GM12874 (cell line): ENCODE data around the gene NFATC3.

Experiments
- TF ChIP-seq, protein P1 (sequence below): IDR thresholded peaks from 2 replicates; pipeline ENCODE4 v1.5.1; 2011; ENCODE audit warnings: low read depth, mild to moderate bottlenecking, control low read depth, low read length, moderate library complexity; ENCODE audit not compliant: insufficient read depth

Gene NFATC3

DNA sequence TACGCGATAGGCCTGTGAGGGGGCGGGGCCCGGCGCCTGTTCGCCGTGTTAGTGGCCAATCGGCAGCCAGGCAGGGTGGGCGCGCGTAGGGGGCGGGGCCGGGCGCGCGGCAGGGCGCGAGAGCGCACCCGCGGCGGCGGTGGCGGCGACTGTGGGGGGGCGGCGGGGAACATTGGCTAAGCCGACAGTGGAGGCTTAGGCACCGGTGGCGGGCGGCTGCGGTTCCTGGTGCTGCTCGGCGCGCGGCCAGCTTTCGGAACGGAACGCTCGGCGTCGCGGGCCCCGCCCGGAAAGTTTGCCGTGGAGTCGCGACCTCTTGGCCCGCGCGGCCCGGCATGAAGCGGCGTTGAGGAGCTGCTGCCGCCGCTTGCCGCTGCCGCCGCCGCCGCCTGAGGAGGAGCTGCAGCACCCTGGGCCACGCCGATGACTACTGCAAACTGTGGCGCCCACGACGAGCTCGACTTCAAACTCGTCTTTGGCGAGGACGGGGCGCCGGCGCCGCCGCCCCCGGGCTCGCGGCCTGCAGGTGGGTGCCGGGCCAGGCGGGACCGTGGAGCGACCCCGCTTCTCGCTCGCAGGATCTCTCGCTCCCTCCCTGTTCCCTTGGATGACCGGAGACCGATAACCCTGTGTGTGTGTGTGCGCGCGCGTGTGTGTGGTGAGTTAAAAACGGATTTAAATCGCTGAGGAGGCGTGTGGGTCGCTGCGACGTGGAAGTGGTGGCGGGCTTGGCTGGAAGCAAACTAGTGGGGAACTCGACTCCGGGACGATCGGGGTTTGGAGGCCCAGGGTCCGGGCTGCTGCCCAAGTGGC is at the start of gene NFATC3:
Gene NFATC3, plus strand, starts transcription at position 112 of the 813 bp plus-strand sequence. Its CDS starts 312 bp downstream, at position 424.
- TF ChIP-seq, protein P1, sequence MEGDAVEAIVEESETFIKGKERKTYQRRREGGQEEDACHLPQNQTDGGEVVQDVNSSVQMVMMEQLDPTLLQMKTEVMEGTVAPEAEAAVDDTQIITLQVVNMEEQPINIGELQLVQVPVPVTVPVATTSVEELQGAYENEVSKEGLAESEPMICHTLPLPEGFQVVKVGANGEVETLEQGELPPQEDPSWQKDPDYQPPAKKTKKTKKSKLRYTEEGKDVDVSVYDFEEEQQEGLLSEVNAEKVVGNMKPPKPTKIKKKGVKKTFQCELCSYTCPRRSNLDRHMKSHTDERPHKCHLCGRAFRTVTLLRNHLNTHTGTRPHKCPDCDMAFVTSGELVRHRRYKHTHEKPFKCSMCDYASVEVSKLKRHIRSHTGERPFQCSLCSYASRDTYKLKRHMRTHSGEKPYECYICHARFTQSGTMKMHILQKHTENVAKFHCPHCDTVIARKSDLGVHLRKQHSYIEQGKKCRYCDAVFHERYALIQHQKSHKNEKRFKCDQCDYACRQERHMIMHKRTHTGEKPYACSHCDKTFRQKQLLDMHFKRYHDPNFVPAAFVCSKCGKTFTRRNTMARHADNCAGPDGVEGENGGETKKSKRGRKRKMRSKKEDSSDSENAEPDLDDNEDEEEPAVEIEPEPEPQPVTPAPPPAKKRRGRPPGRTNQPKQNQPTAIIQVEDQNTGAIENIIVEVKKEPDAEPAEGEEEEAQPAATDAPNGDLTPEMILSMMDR, result no peak

DNA sequence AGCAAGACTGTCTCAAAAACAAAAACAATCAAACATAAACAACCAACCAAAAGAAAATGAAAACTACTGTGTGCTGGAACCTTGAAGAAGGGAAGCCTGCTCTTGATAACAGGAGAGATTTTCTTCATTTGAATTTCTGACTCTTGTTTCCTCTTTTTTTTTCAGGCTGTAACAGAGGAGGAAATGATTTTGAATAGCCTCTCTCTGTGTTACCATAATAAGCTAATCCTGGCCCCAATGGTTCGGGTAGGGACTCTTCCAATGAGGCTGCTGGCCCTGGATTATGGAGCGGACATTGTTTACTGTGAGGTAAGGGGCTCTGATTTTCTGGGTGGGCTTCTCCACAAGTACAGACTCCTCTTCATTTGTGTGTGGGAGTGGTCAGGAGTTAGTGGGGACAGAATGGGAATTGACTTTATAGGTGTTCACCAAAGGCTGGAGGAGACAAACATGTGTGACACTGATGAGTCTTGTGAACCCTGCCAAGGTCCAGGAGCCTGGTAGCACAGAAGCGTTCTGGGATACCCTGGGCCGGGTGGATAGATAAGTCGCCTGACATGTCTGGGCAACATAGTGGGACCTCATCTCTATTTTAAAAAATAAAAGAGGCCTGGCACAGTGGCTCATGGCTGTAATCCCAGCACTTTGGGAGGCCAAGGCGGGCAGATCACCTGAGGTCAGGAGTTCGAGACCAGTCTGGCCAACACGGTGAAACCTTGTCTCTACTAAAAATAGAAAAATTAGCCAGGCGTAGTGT is 47.2 kb upstream of the NFATC3 start:
- TF ChIP-seq, protein P1, result no peak

DNA sequence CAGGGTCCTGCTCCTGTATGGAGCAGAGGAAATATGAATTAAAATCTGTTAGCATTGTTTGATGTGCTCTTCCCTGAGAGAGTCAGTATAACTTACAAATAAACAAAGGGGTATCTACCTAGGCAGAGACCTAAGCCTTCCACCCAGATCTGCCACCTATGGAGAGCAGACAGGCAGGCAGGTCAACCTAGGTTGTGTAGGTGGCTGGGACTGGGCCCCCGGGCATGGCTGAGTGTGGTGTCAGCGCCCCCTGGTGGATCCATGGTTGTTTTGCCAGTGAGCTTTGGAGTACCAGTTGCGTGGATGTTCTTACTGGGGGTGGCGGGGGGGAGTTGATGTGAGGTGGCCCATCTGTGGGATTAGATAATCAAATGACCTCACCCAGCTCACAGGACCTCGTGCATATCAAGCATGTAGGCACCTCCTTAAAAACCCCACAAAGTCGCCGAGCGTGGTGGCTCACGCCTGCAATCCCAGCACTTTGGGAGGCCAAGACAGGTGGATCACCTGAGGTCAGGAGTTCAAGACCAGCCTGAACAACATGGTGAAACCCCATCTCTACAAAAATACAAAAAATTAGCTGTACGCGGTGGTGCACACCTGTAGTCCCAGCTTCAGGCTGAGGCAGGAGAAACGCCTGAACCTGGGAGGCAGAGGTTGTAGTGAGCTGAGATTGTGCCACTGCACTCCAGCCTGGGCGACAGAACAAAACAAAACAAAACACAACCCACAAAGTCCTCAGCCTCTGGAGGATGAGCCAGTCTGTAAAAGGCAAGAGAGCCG is 44.5 kb upstream of the NFATC3 start:
- TF ChIP-seq, protein P1, result peak; percentile 85

DNA sequence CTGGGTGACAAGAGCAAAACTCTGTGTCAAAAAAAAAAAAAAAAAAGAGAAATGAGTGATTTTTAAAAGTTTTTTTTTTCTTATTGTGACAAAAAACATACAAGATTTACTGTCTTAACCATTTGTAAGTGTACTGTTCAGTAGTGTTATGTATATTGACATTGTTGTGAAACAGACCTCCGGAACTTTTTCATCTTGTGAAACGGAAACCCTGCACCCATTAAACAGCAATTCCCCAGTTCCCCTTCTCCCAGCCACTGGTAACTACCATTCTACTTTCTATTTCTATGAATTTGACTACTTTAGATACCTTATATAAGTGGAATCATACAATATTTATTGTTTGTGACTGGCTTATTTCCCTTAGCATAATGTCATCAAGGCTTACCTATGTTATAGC is 43.4 kb upstream of the NFATC3 start:
- TF ChIP-seq, protein P1, result no peak

DNA sequence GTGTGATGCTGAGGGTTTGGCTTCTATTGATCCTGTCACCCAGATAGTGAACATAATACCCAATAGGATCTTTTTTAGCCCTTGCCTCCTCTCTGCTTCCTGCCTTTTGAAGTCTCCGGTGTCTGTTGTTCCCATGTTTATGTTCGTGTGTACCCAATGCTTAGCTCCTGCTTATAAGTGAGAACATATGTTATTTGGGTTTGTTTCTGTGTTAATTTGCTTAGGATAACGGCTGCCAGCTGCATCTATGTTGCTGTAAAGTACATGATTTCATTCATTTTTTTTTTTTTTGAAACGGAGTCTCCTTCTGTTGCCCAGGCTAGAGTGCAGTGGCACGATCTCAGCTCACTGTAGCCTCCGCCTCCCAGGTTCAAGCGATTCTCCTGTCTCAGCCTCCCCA is 39.1 kb upstream of the NFATC3 start:
- TF ChIP-seq, protein P1, result no peak

DNA sequence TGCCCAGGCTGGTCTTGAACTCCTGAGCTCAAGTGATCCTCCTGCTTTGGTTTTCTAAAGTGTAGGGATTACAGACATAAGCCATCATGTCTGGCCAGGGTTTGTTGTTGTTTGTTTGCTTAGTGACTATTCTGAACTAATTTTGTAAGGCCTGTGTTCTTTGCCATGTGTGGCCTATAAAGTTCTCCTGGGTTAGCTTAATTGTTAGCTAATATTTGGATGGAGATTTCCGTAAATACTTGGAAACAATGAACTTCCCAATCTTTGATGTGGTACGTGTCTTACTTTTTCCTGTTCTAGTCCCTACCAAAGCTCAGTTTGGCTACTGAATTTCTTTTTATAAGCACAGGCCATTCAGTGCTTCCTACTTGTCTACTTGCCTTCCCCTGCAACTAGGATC is 37.2 kb upstream of the NFATC3 start:
- TF ChIP-seq, protein P1, result no peak

DNA sequence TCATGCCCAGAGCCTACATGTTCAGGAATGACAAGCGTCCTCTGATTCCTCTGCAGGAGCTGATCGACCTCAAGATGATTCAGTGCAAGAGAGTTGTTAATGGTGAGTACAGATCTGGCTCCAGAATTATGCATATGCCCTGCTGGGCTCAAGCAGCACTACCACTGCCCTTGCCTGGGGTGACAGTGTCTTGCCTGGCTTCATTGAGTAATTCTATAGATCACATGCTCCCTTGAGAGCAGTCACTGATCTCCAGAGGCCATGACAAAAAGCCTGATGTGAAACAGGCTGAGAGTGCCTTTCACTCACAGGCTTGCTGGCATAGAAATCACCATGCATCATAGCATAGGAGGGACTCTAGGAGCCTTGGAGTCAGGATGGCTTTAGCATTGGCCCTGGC is 35.7 kb upstream of the NFATC3 start:
- TF ChIP-seq, protein P1, result no peak
